RWPE1 (cell line): ENCODE measurements around the gene NME5.
"Not testable (repeated sequence)": the region's sequence is repeated elsewhere in the genome, so short reads cannot be mapped to it uniquely, and the experiment has no call there.

Experiments
- CTCF ChIA-PET: fragments of 350-600 bp; sonication (Branson Sonifier 250); formaldehyde crosslinking; extraction: SDS; loops from one replicate; lab custom pipeline; 2021; lab: Yijun Ruan, JAX
- POLR2A ChIA-PET: fragments of 400-600 bp; formaldehyde crosslinking; extraction: SDS; loops from one replicate; lab custom pipeline; 2020; ENCODE audit warnings: antibody characterized with exemption; ENCODE audit not compliant: low non-redundant PET; lab: Yijun Ruan, JAX
- DNase-seq: peaks from one replicate; pipeline ENCODE4 v3.0.0; 2012; ENCODE audit warnings: low spot score
- H3K27ac ChIP-seq: fragments of 450-650 bp; 2 replicates; pipeline ENCODE4 v1.5.1; 2017
- CTCF ChIP-seq: fragments of 450-650 bp; conservative IDR thresholded peaks from 2 replicates; pipeline ENCODE4 v1.5.1; 2017; ENCODE audit warnings: low read depth, mild to moderate bottlenecking

NME5 gene

GRCh38 chr5:138078006-138078643 lies 61.1 kb downstream of the NME5 start:
- no peak for DNase-seq
- TF ChIP-seq CTCF = no peak
- no peak overlapping the region for H3K27ac ChIP-seq
- ChIA-PET POLR2A (no interaction called here), CTCF (interaction anchor here (0.6 to 3.4 kb wide), 16 partner anchors 10 to 1991 kb away, joined by 3 to 25 read pairs (median 4); no protein-coding TSS in a partner anchor)

- no peak overlapping the region for H3K27ac ChIP-seq
- ChIA-PET CTCF (interaction anchor here (0.6 to 3.4 kb wide), 21 partner anchors 9 to 448 kb away, joined by 3 to 25 read pairs (median 4); no protein-coding TSS in a partner anchor), POLR2A (no interaction called here)
- peak; percentile 94 for TF ChIP-seq CTCF
- peak; percentile 84 for DNase-seq
Observed at GRCh38 chr5:138077064-138077696, 62.0 kb downstream of the NME5 start.

GRCh38 chr5:138070026-138070425 lies 69.2 kb downstream of the NME5 start:
- DNase-seq, POLR2A ChIA-PET, H3K27ac ChIP-seq: not testable (repeated sequence)
- CTCF ChIA-PET = interaction anchor here (1.4 to 2.9 kb wide), 4 partner anchors 19 to 63 kb away, joined by 5 to 60 read pairs (median 6); partner anchors contain the start of gene FAM13B

GRCh38 chr5:138068742-138069600 lies 70.3 kb downstream of the NME5 start:
- peak; percentile 83 for TF ChIP-seq CTCF
- H3K27ac ChIP-seq = no peak overlapping the region
- POLR2A ChIA-PET = no interaction called here
- peak; percentile 83 for DNase-seq
- CTCF ChIA-PET = interaction anchor here (0.6 to 2.9 kb wide), 21 partner anchors 8 to 1625 kb away, joined by 3 to 60 read pairs (median 4); partner anchors contain the start of gene FAM13B

GRCh38 chr5:138067945-138068344 lies 71.3 kb downstream of the NME5 start:
- no peak overlapping the region for H3K27ac ChIP-seq
- ChIA-PET POLR2A (no interaction called here), CTCF (interaction anchor here (0.6 to 2.9 kb wide), 10 partner anchors 9 to 1501 kb away, joined by 3 to 60 read pairs (median 6); partner anchors contain the start of gene FAM13B)
- DNase-seq = no peak
- TF ChIP-seq CTCF = no peak
